VCaP (cell line): ENCODE results near the gene FTO.

Experiments
- H3K27ac ChIP-seq: fragments of 450-650 bp; 2 replicates; pipeline ENCODE4 v1.5.1; 2017
- CTCF ChIP-seq: fragments of 450-650 bp; conservative IDR thresholded peaks from 2 replicates; pipeline ENCODE4 v1.5.1; 2017; ENCODE audit warnings: mild to moderate bottlenecking, moderate library complexity

FTO gene

DNA sequence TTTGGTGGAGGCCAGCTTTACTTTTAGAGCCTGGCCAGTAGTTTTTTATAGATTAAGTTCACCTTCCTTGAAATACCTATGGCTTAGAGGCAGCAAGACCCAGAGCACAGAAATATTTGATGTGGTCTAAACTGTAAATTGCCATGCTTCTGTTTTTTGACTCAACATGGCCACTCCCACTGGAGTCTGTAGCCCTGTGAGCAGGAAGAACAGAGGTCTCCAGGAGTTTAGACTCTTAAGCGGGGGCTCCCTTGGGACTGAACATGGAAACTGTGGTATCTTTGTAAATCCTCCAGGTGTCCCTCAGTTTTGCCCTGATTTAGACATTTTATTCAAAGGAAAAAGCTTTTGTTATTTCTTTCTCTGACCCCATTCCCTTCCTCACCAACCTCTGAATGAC lies 145.6 kb downstream of the FTO start:
- no peak for TF ChIP-seq CTCF
- H3K27ac ChIP-seq: no peak overlapping the region

- no peak overlapping the region for H3K27ac ChIP-seq
- TF ChIP-seq CTCF: no peak
Measured at GRCh38 chr16:53849994-53850393, 146.0 kb downstream of the FTO start.

DNA sequence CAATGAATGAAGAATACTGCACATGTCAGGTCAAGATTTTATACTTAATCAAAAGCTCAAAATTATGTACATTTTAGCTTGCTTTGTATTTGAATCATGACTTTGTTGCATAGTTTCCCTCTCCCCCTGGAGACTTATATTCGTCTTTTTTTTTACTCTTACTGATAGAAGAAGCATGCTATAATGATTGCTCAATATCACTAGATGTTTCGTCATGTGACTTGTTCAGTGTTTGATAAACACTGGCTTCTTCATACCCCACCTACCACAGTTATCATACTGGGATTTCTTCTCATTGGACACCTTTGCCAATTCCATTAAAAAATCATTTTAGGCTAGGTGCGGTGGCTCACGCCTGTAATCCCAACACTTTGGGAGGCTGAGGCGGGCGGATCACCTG lies 148.7 kb downstream of the FTO start:
- no peak for TF ChIP-seq CTCF
- no peak overlapping the region for H3K27ac ChIP-seq

- no peak for TF ChIP-seq CTCF
- H3K27ac ChIP-seq: no peak overlapping the region
Measured at GRCh38 chr16:53855056-53855455, 151.1 kb downstream of the FTO start.

DNA sequence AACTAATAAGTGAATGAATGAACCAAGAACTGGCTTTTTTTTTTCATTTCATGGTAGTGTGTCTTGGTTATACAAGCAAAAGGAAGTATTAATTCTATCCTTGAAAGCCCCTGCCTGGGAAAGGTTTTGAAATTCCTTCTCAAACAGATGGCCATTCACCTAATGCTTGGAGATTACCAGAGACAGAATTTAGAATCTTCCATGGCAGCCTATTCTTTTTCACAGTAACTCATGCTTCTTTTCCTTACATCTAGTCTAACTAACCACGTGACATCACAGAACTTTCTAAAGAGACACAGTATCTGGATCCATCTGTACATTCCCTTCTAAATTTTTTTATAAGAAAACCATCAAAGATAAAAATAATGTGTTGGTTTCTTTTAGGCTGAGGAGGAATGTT lies 151.6 kb downstream of the FTO start:
- no peak for TF ChIP-seq CTCF
- H3K27ac ChIP-seq: no peak overlapping the region

- H3K27ac ChIP-seq: no peak overlapping the region
- no peak for TF ChIP-seq CTCF
Measured at GRCh38 chr16:53859995-53860540, 156.1 kb downstream of the FTO start.

DNA sequence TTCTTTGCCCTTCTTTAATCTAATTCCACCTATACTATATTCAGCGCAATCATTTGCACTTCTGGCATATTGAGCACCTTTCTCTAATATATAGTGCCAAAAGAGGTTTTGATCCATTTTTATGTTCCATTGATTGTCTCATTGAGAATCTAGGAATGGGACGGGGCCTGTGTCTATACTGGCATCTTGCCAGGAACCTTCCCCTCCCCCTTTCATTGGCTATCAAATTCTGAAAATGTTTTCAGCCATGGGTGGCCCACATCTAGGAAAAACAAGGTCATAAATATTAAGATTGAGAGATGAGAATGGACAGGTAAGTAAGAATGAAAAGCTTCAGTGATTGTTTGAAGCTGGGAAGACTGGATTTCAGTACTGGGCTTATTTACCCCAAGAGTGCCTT lies 159.9 kb downstream of the FTO start:
- no peak overlapping the region for H3K27ac ChIP-seq

More for the DNA sequence above, 159.9 kb downstream of the FTO start:
- no peak for TF ChIP-seq CTCF
